H1 (cell line): ENCODE measurements around the gene FZD8. TPM values are rescaled to one million over a fixed set of nuclear protein-coding genes. Genes with fewer than 3 reads are reported as not detected.

ENCODE experiments used
- CTCF ChIA-PET: fragments of 300-600 bp; sonication (Branson Sonifier 250); formaldehyde crosslinking; loops from one replicate; lab custom pipeline; 2021; ENCODE audit not compliant: partially characterized antibody; lab: Charles Lee
- POLR2A ChIA-PET: fragments of 300-600 bp; sonication (Branson Sonifier 250); formaldehyde crosslinking; loops from one replicate; lab custom pipeline; 2021; ENCODE audit warnings: inconsistent platforms; ENCODE audit not compliant: partially characterized antibody; lab: Charles Lee
- DNase-seq, 2 experiments: peaks; one replicate each; pipeline versions ENCODE4 v3.0.0 to v3.0.0-alpha.2; 2010 to 2022; ENCODE audit warnings: low spot score in 2 of 2, low read depth in 1 of 2, mixed read lengths in 1 of 2
- FAIRE-seq: peaks from 2 replicates; lab custom pipeline; 2011; peaks lifted over from hg19 to GRCh38; lab: Jason Lieb, UNC
- H2AFZ ChIP-seq: 2 replicates; pipeline ENCODE4 v1.8.1; 2012; ENCODE audit warnings: low read length, inconsistent platforms
- H2AK5ac ChIP-seq: 2 replicates; pipeline ENCODE4 v1.6.1; 2013; ENCODE audit warnings: low read depth, low read length
- H2BK120ac ChIP-seq: replicated peaks from 2 replicates; pipeline ENCODE3; 2013; ENCODE audit warnings: low read depth, low read length, inconsistent platforms
- H2BK12ac ChIP-seq: 2 replicates; pipeline ENCODE4 v1.6.1; 2013; ENCODE audit warnings: low read depth, low read length
- H2BK15ac ChIP-seq: 2 replicates; pipeline ENCODE4 v1.6.1; 2013; ENCODE audit warnings: low read length
- H2BK20ac ChIP-seq: 2 replicates; pipeline ENCODE4 v1.6.1; 2013; ENCODE audit warnings: low read length
- H2BK5ac ChIP-seq: 2 replicates; pipeline ENCODE4 v1.6.1; 2013; ENCODE audit warnings: low read depth, low read length
- H3K14ac ChIP-seq: 2 replicates; pipeline ENCODE4 v1.6.1; 2013; ENCODE audit warnings: inconsistent platforms; ENCODE audit not compliant: insufficient read length
- H3K18ac ChIP-seq: 2 replicates; pipeline ENCODE4 v1.6.1; 2013; ENCODE audit warnings: low read length; ENCODE audit errors: extremely low read depth
- H3K23ac ChIP-seq: 2 replicates; pipeline ENCODE4 v1.6.1; 2013; ENCODE audit warnings: inconsistent platforms; ENCODE audit not compliant: insufficient read length
- H3K23me2 ChIP-seq: 2 replicates; pipeline ENCODE4 v1.6.1; 2013; ENCODE audit warnings: low read depth, low read length
- H3K27ac ChIP-seq: 2 replicates; pipeline ENCODE4 v1.6.1; 2011; ENCODE audit warnings: low read depth, low read length, inconsistent platforms
- H3K27me3 ChIP-seq, 4 experiments: replicated peaks in 1 of 4; 1 replicate in 1 of 4; 2 replicates in 3 of 4; pipeline versions ENCODE4 v1.6.1 to v1.8.1; 2011 to 2013; ENCODE audit warnings: low read length in 3 of 4, mild to moderate bottlenecking in 3 of 4, inconsistent platforms in 2 of 4, mixed read lengths in 2 of 4, moderate library complexity in 1 of 4; ENCODE audit not compliant: control insufficient read depth in 3 of 4, insufficient read depth in 3 of 4; ENCODE audit errors: extremely low read depth in 1 of 4
- H3K36me3 ChIP-seq, 4 experiments: 2 replicates each; pipeline versions ENCODE4 v1.6.1 to v1.8.1; 2011 to 2013; ENCODE audit warnings: mild to moderate bottlenecking in 4 of 4, low read length in 3 of 4, moderate library complexity in 2 of 4, control low read depth in 1 of 4, inconsistent platforms in 1 of 4; ENCODE audit not compliant: insufficient read depth in 4 of 4, control insufficient read depth in 2 of 4
- H3K4ac ChIP-seq: replicated peaks from 2 replicates; pipeline ENCODE3; 2013; ENCODE audit warnings: low read length, low read depth, mixed read lengths, inconsistent platforms; ENCODE audit not compliant: insufficient read length
- H3K4me1 ChIP-seq, 4 experiments: replicated peaks in 1 of 4; 1 replicate in 1 of 4; 2 replicates in 3 of 4; pipeline versions ENCODE4 v1.6.1 to v1.8.1; 2011 to 2013; ENCODE audit warnings: low read length in 3 of 4, inconsistent platforms in 2 of 4, mixed read lengths in 1 of 4; ENCODE audit not compliant: insufficient read depth in 4 of 4, control insufficient read depth in 3 of 4
- H3K4me2 ChIP-seq, 2 experiments: 2 replicates each; pipeline versions ENCODE4 v1.6.1 to v1.8.1; 2011 to 2013; ENCODE audit warnings: low read depth in 2 of 2, low read length in 2 of 2, control low read depth in 1 of 2, inconsistent platforms in 1 of 2, mild to moderate bottlenecking in 1 of 2; ENCODE audit not compliant: insufficient read depth in 1 of 2
- H3K4me3 ChIP-seq, 4 experiments: fragments of 200-600, 300-600 bp in 1 of 4; sonication (generic), shearing (Covaris generic), sonication (Bioruptor Twin) in 1 of 4; 2 replicates each; pipeline versions ENCODE4 v1.5.1 to v1.8.1; 2011 to 2016; ENCODE audit warnings: low read length in 4 of 4, low read depth in 3 of 4, control low read depth in 2 of 4, inconsistent platforms in 2 of 4, mild to moderate bottlenecking in 2 of 4, mixed read lengths in 1 of 4, moderate library complexity in 1 of 4; ENCODE audit not compliant: insufficient read depth in 2 of 4; ENCODE audit errors: extremely low read depth in 1 of 4
- H3K56ac ChIP-seq: replicated peaks from 2 replicates; pipeline ENCODE3; 2013; ENCODE audit warnings: low read depth, mild to moderate bottlenecking, mixed read lengths, low read length, inconsistent platforms; ENCODE audit not compliant: insufficient read length
- H3K79me1 ChIP-seq: 2 replicates; pipeline ENCODE4 v1.6.1; 2013; ENCODE audit warnings: low read depth, low read length, control low read depth
- H3K79me2 ChIP-seq, 2 experiments: 2 replicates each; pipeline versions ENCODE4 v1.6.1 to v1.8.1; 2012 to 2013; ENCODE audit warnings: low read length in 2 of 2, mild to moderate bottlenecking in 2 of 2, inconsistent platforms in 1 of 2; ENCODE audit not compliant: insufficient read depth in 2 of 2, control insufficient read depth in 1 of 2
- H3K9ac ChIP-seq, 4 experiments: replicated peaks in 1 of 4; 1 replicate in 1 of 4; 2 replicates in 3 of 4; pipeline versions ENCODE4 v1.6.1 to v1.8.1; 2011 to 2013; ENCODE audit warnings: low read depth in 3 of 4, low read length in 3 of 4, control low read depth in 2 of 4, mild to moderate bottlenecking in 2 of 4, moderate library complexity in 2 of 4, inconsistent platforms in 1 of 4; ENCODE audit errors: extremely low read depth in 1 of 4
- H3K9me3 ChIP-seq, 2 experiments: 2 replicates each; pipeline versions ENCODE4 v1.6.1 to v1.8.1; 2012 to 2013; ENCODE audit warnings: mild to moderate bottlenecking in 2 of 2, moderate library complexity in 2 of 2, control low read depth in 1 of 2, inconsistent platforms in 1 of 2, low read depth in 1 of 2, low read length in 1 of 2, mixed read lengths in 1 of 2; ENCODE audit not compliant: insufficient read depth in 2 of 2
- H4K20me1 ChIP-seq, 2 experiments: replicated peaks in 1 of 2; 2 replicates each; pipeline versions ENCODE3 to v1.8.1; 2011 to 2013; ENCODE audit warnings: inconsistent platforms in 2 of 2, low read length in 2 of 2, mild to moderate bottlenecking in 1 of 2; ENCODE audit not compliant: insufficient read depth in 2 of 2, control insufficient read depth in 1 of 2
- H4K5ac ChIP-seq: 2 replicates; pipeline ENCODE4 v1.6.1; 2013; ENCODE audit warnings: low read length, low read depth, mixed read lengths, inconsistent platforms; ENCODE audit not compliant: insufficient read length
- H4K8ac ChIP-seq: 2 replicates; pipeline ENCODE4 v1.8.0; 2013; ENCODE audit warnings: mild to moderate bottlenecking, moderate library complexity, low read length, inconsistent platforms; ENCODE audit not compliant: insufficient read depth; ENCODE audit errors: extremely low read depth
- H4K91ac ChIP-seq: replicated peaks from 2 replicates; pipeline ENCODE3; 2013; ENCODE audit warnings: low read length, mixed read lengths, inconsistent platforms; ENCODE audit not compliant: insufficient read length
- BACH1 ChIP-seq: IDR thresholded peaks from 2 replicates; pipeline ENCODE4 v1.6.1; 2012; ENCODE audit warnings: low read length, improper control_type of control experiment
- BRCA1 ChIP-seq: IDR thresholded peaks from 2 replicates; pipeline ENCODE4 v1.6.1; 2012; ENCODE audit warnings: low read depth, low read length, improper control_type of control experiment
- CBX5 ChIP-seq: fragments of 300-800, 300-1000 bp; sonication (generic); IDR thresholded peaks from 2 replicates; pipeline ENCODE4 v1.7.1; 2016; ENCODE audit warnings: antibody characterized with exemption, low read length, low read depth
- CHD1 ChIP-seq: IDR thresholded peaks from 2 replicates; pipeline ENCODE4 v1.6.1; 2012; ENCODE audit warnings: low read depth, low read length, improper control_type of control experiment
- CREB1 ChIP-seq: IDR thresholded peaks from 2 replicates; pipeline ENCODE4 v1.6.1; 2012; ENCODE audit warnings: inconsistent platforms
- CTBP2 ChIP-seq: IDR thresholded peaks from 2 replicates; pipeline ENCODE4 v1.7.0; 2011; ENCODE audit warnings: borderline replicate concordance, mild to moderate bottlenecking, moderate library complexity, mixed read lengths, low read length; ENCODE audit not compliant: insufficient read depth, insufficient read length
- EZH2 ChIP-seq: fragments of 200-600 bp; sonication (generic); IDR thresholded peaks from 2 replicates; pipeline ENCODE4 v1.7.1; 2012; ENCODE audit warnings: low read depth, mild to moderate bottlenecking, moderate library complexity, low read length, inconsistent platforms; ENCODE audit not compliant: severe bottlenecking
- KDM1A ChIP-seq: fragments of 200-600, 300-600 bp; sonication (generic); IDR thresholded peaks from 2 replicates; pipeline ENCODE4 v1.7.1; 2016; ENCODE audit warnings: mild to moderate bottlenecking, low read length, borderline replicate concordance
- PHF8 ChIP-seq: fragments of 200-600 bp; sonication (generic); conservative IDR thresholded peaks from 2 replicates; pipeline ENCODE4 v1.7.1; 2012; ENCODE audit warnings: low read depth, mild to moderate bottlenecking, inconsistent platforms, low read length, moderate library complexity
- RNF2 ChIP-seq: fragments of 200-900, 300-1000 bp; sonication (generic); IDR thresholded peaks from 2 replicates; pipeline ENCODE4 v1.7.1; 2016; ENCODE audit warnings: borderline replicate concordance, low read depth, mild to moderate bottlenecking, antibody characterized with exemption, low read length; ENCODE audit not compliant: poor library complexity, severe bottlenecking; ENCODE audit errors: missing control alignments
- SIN3A ChIP-seq, 2 experiments: IDR thresholded peaks in 1 of 2; conservative IDR thresholded peaks in 1 of 2; 2 replicates each; pipeline ENCODE4 v1.6.1; 2011 to 2012; ENCODE audit warnings: low read length in 2 of 2, improper control_type of control experiment in 1 of 2, low read depth in 1 of 2, mild to moderate bottlenecking in 1 of 2
- SUZ12 ChIP-seq: fragments of 200-600 bp; sonication (generic); IDR thresholded peaks from 2 replicates; pipeline ENCODE4 v1.6.1; 2012; ENCODE audit warnings: mild to moderate bottlenecking, inconsistent platforms, low read length, moderate library complexity, mixed read lengths
- YY1 ChIP-seq: IDR thresholded peaks from 2 replicates; pipeline ENCODE4 v1.6.1; 2011; ENCODE audit warnings: low read depth, mild to moderate bottlenecking, low read length
- WGBS, 2 experiments: shearing (Covaris generic) in 1 of 2; methylation state at CpG; one replicate each; pipeline versions ENCODE4 v1.1.6 to v1.1.7; 2013 to 2015; ENCODE audit warnings: low lambda C conversion rate in 2 of 2, mixed read lengths in 2 of 2, inconsistent platforms in 1 of 2, low coverage in 1 of 2, missing lambda C conversion rate in 1 of 2; ENCODE audit not compliant: insufficient replicate concordance in 2 of 2, insufficient coverage in 1 of 2, insufficient read length in 1 of 2; ENCODE audit errors: extremely low coverage in 1 of 2, missing lambda C conversion rate in 1 of 2; 5-methylcytosine and 5-hydroxymethylcytosine counted together
- polyA plus RNA-seq, 7 experiments: library from polyadenylated mRNA; depleted of rRNA in 3 of 7; stranded (reverse) in 5 of 7; unstranded in 2 of 7; fragments of >200 nt in 5 of 7; fragments of 200-250 nt in 2 of 7; gene quantifications; 1 replicate in 5 of 7; 2 replicates in 1 of 7; 4 replicates in 1 of 7; pipeline versions ENCODE4 v1.2.1 to v1.2.3, GENCODE V29; 2011 to 2013; ENCODE audit warnings: missing spikeins in 2 of 7, mixed read lengths in 2 of 7
- total RNA-seq: library from RNA; stranded (reverse); fragmentation: NEBNext Ultra II Directional; extraction: Animal tissue kit (Norgen Biotek cat#: 25700); gene quantifications from 2 replicates; pipeline ENCODE4 v1.2.1, GENCODE V29; 2021

FZD8 gene
- total and polyA plus RNA-seq, 2 of the 8 experiments (the other 6 are each of a cell fraction or from before 2014, with no cell fraction given), result 4.8 to 7.1 TPM

GRCh38 chr10:35640474-35640873, 1.6 kb downstream of the FZD8 start:
- peak overlapping the region; percentile 86; the same call in 1 of the 2 replicates for H2BK20ac ChIP-seq
- H4K5ac ChIP-seq, result no peak overlapping the region
- no peak overlapping the region for H2BK120ac ChIP-seq
- H3K79me2 ChIP-seq, result peaks cover 0 to 3% of the 10 kb centered on the region in 2 experiments; a peak in 1 of 4 replicates
- no peak overlapping the region for H3K14ac ChIP-seq
- no peak overlapping the region for H3K56ac ChIP-seq
- peak overlapping the region; percentile 99; the same call in 1 of the 2 replicates for H2BK12ac ChIP-seq
- H4K20me1 ChIP-seq, result peaks cover 3 to 8% of the 10 kb centered on the region in 2 experiments
- H3K9ac ChIP-seq, result peak overlapping the region in 2 of 4 experiments; percentile 27 to 39; a peak in 1 of 7 replicates
- peaks cover 3 to 13% (median 6%) of the 10 kb centered on the region in 4 experiments; a peak in 6 of 7 replicates for H3K27me3 ChIP-seq
- peaks cover 2 to 17% (median 12%) of the 10 kb centered on the region in 4 experiments for H3K4me1 ChIP-seq
- H2AK5ac ChIP-seq, result no peak overlapping the region
- DNase-seq (peak in 1 of 2 experiments; percentile 75), FAIRE-seq (no peak)
- H3K4ac ChIP-seq, result peak overlapping the region; percentile 78
- no peak overlapping the region for H2BK15ac ChIP-seq
- H2AFZ ChIP-seq, result no peak overlapping the region
- no peak overlapping the region for H2BK5ac ChIP-seq
- peaks cover 34% of the 10 kb centered on the region for H3K23me2 ChIP-seq
- H3K18ac ChIP-seq, result peak overlapping the region; percentile 83
- WGBS, 2 experiments, result 0% methylated on average over 20 of the region's 53 CpGs; no CpG with 5 or more reads in 1 of the 2 experiments
- H3K79me1 ChIP-seq, result no peaks in the 10 kb centered on the region
- H3K9me3 ChIP-seq, result no peaks in the 10 kb centered on the region; a peak in 1 of 4 replicates
- no peak overlapping the region for H3K27ac ChIP-seq
- ChIA-PET POLR2A (interaction anchor here (0.6 to 0.7 kb wide), 2 partner anchors 29 to 622 kb away, joined by 3 read pairs; no protein-coding TSS in a partner anchor), CTCF (interaction anchor here (0.8 to 1.3 kb wide), 2 partner anchors 27 to 180 kb away, joined by 4 read pairs; no protein-coding TSS in a partner anchor)
- H3K23ac ChIP-seq, result no peak overlapping the region
- H4K8ac ChIP-seq, result no peak overlapping the region
- H3K4me3 ChIP-seq, result peak overlapping the region; percentile 46 to 69 (median 56); a peak in 7 of 8 replicates
- peak overlapping the region; percentile 58 to 89 for H3K4me2 ChIP-seq
- H3K36me3 ChIP-seq, result no peaks in the 10 kb centered on the region
- peak overlapping the region; percentile 7 for H4K91ac ChIP-seq
- TF ChIP-seq RNF2 (no peak), CTBP2 (no peak), YY1 (no peak), CREB1 (no peak), KDM1A (no peak), BACH1 (no peak), CBX5 (no peak), SIN3A (conservative IDR thresholded peaks at IDR 0.05 in 1 of 2, IDR thresholded peaks at IDR 0.05 in 1 of 2; ENCODE audit: low read depth in 1 of 2, low read length in 2 of 2) (no peak), CHD1 (no peak), SUZ12 (no peak), EZH2 (no peak), BRCA1 (no peak), PHF8 (no peak)
